SK-N-SH (cell line): ENCODE results near the gene MYH10. TPM values are rescaled to one million over a fixed set of nuclear protein-coding genes. Genes with fewer than 3 reads are reported as not detected.
A peak's percentile ranks its signal among the peaks of the same experiment; 100 is the strongest.

ENCODE experiments used
- CTCF ChIA-PET: fragments of 300-600, 350-600 bp; formaldehyde crosslinking; extraction: SDS; loops from one replicate; lab custom pipeline; 2021; lab: Yijun Ruan, JAX
- POLR2A ChIA-PET: fragments of 350-600 bp; sonication (Branson Sonifier 250); formaldehyde crosslinking; extraction: SDS; loops from one replicate; lab custom pipeline; 2020; ENCODE audit warnings: antibody characterized with exemption, inconsistent platforms; lab: Yijun Ruan, JAX
- DNase-seq: peaks from one replicate; pipeline ENCODE4 v3.0.0; 2012
- H2AFZ ChIP-seq: fragments of 200-600 bp; sonication (generic); 2 replicates; pipeline ENCODE4 v1.8.1; 2016; ENCODE audit warnings: antibody characterized with exemption, mild to moderate bottlenecking, low read depth
- H3F3A ChIP-seq: fragments of 200-600 bp; sonication (generic); replicated peaks from 2 replicates; pipeline ENCODE3; 2016; ENCODE audit warnings: antibody characterized with exemption, mild to moderate bottlenecking; ENCODE audit not compliant: insufficient read depth
- H3K27ac ChIP-seq, 2 experiments: fragments of 200-500 bp in 1 of 2; fragments of 200-600 bp in 1 of 2; sonication (Bioruptor generic) in 1 of 2; sonication (generic), shearing (Covaris generic) in 1 of 2; 2 replicates each; pipeline versions ENCODE4 v1.5.1 to v1.6.1; 2014 to 2016; ENCODE audit warnings: low read depth in 2 of 2, inconsistent platforms in 1 of 2, low read length in 1 of 2, mild to moderate bottlenecking in 1 of 2, mixed read lengths in 1 of 2
- H3K27me3 ChIP-seq: fragments of 200-600 bp; sonication (generic), shearing (Covaris generic); 2 replicates; pipeline ENCODE4 v1.6.1; 2016; ENCODE audit warnings: mixed run types; ENCODE audit not compliant: insufficient read depth
- H3K36me3 ChIP-seq, 2 experiments: fragments of 200-500 bp in 1 of 2; fragments of 200-600 bp in 1 of 2; sonication (Bioruptor generic) in 1 of 2; sonication (generic) in 1 of 2; replicated peaks in 1 of 2; 2 replicates each; pipeline versions ENCODE3 to v1.5.1; 2014 to 2016; ENCODE audit warnings: low read length in 1 of 2, mild to moderate bottlenecking in 1 of 2; ENCODE audit not compliant: insufficient read depth in 2 of 2, control insufficient read depth in 1 of 2
- H3K4me1 ChIP-seq, 2 experiments: fragments of 200-500 bp in 1 of 2; fragments of 200-600 bp in 1 of 2; sonication (Bioruptor generic) in 1 of 2; sonication (generic), shearing (Covaris generic) in 1 of 2; 2 replicates each; pipeline versions ENCODE4 v1.5.1 to v1.6.1; 2014 to 2016; ENCODE audit warnings: low read depth in 1 of 2, low read length in 1 of 2, mixed run types in 1 of 2; ENCODE audit not compliant: insufficient read depth in 2 of 2, control insufficient read depth in 1 of 2
- H3K4me2 ChIP-seq: fragments of 200-600 bp; sonication (generic), shearing (Covaris generic); 2 replicates; pipeline ENCODE4 v1.6.1; 2017; ENCODE audit warnings: mixed run types
- H3K4me3 ChIP-seq, 2 experiments: fragments of 200-500 bp in 1 of 2; fragments of 200-600 bp in 1 of 2; sonication (Bioruptor generic) in 1 of 2; sonication (generic), shearing (Covaris generic) in 1 of 2; 2 replicates each; pipeline versions ENCODE4 v1.5.1 to v1.8.1; 2014 to 2016; ENCODE audit warnings: low read depth in 2 of 2, inconsistent platforms in 1 of 2, low read length in 1 of 2, mild to moderate bottlenecking in 1 of 2, mixed read lengths in 1 of 2, moderate library complexity in 1 of 2
- H3K79me2 ChIP-seq: fragments of 200-600 bp; sonication (generic); 2 replicates; pipeline ENCODE4 v1.8.1; 2017; ENCODE audit warnings: mild to moderate bottlenecking; ENCODE audit not compliant: insufficient read depth
- H3K9ac ChIP-seq: fragments of 200-600 bp; sonication (generic); 2 replicates; pipeline ENCODE4 v1.6.1; 2017; ENCODE audit warnings: mixed run types
- H3K9me2 ChIP-seq: fragments of 200-600 bp; sonication (generic); 2 replicates; pipeline ENCODE4 v1.6.1; 2017; ENCODE audit warnings: mixed run types
- H3K9me3 ChIP-seq: fragments of 200-600 bp; sonication (generic); 2 replicates; pipeline ENCODE4 v1.6.1; 2017; ENCODE audit warnings: mixed run types, mild to moderate bottlenecking, moderate library complexity
- H4K20me1 ChIP-seq: fragments of 200-600 bp; sonication (generic); 2 replicates; pipeline ENCODE4 v1.6.1; 2017; ENCODE audit warnings: mild to moderate bottlenecking, mixed run types; ENCODE audit not compliant: insufficient read depth
- CHD2 ChIP-seq: fragments of 150-350 bp; IDR thresholded peaks from 2 replicates; pipeline ENCODE4 v1.6.1; 2018; ENCODE audit warnings: low read length; ENCODE audit not compliant: partially characterized antibody
- EP300 ChIP-seq, 2 experiments: IDR thresholded peaks; 2 replicates each; pipeline versions ENCODE4 v1.4.0 to v1.6.1; 2012; ENCODE audit warnings: borderline replicate concordance in 1 of 2, low read depth in 1 of 2, low read length in 1 of 2
- GABPA ChIP-seq: IDR thresholded peaks from 2 replicates; pipeline ENCODE4 v1.4.0; 2012; ENCODE audit warnings: low read depth, mild to moderate bottlenecking
- GATA2 ChIP-seq: sonication (generic); formaldehyde crosslinking; IDR thresholded peaks from 2 replicates; pipeline ENCODE4 v1.5.0; 2020; ENCODE audit warnings: mild to moderate bottlenecking, missing genetic modification reagents
- MXI1 ChIP-seq: IDR thresholded peaks from 2 replicates; pipeline ENCODE4 v1.6.1; 2012; ENCODE audit warnings: mild to moderate bottlenecking, low read depth, low read length, improper control_type of control experiment
- NRF1 ChIP-seq: IDR thresholded peaks from 2 replicates; pipeline ENCODE4 v1.6.1; 2012; ENCODE audit warnings: low read depth, mild to moderate bottlenecking, low read length
- POLR2AphosphoS5 ChIP-seq: IDR thresholded peaks from 2 replicates; pipeline ENCODE4 v1.6.1; 2012; ENCODE audit warnings: low read depth, low read length
- RAD21 ChIP-seq: IDR thresholded peaks from 2 replicates; pipeline ENCODE4 v1.6.1; 2012; ENCODE audit warnings: mild to moderate bottlenecking, low read length
- RCOR1 ChIP-seq: fragments of 150-350 bp; IDR thresholded peaks from 2 replicates; pipeline ENCODE4 v1.6.1; 2017; ENCODE audit warnings: antibody characterized with exemption, low read length
- SIN3A ChIP-seq: IDR thresholded peaks from 2 replicates; pipeline ENCODE4 v1.6.1; 2012; ENCODE audit warnings: low read depth, mild to moderate bottlenecking, low read length, moderate library complexity, borderline replicate concordance
- TCF12 ChIP-seq: IDR thresholded peaks from 2 replicates; pipeline ENCODE4 v1.4.0; 2012
- TEAD4 ChIP-seq: IDR thresholded peaks from 2 replicates; pipeline ENCODE4 v1.4.0; 2012; ENCODE audit warnings: mild to moderate bottlenecking, borderline replicate concordance; ENCODE audit not compliant: insufficient read depth
- WGBS: methylation state at CpG from one replicate; pipeline ENCODE4 v1.1.6; 2017; ENCODE audit warnings: low lambda C conversion rate; 5-methylcytosine and 5-hydroxymethylcytosine counted together
- polyA plus RNA-seq, 3 experiments: library from polyadenylated mRNA; depleted of rRNA; stranded (reverse); fragments of >200 nt; gene quantifications; 2 replicates each; pipeline ENCODE4 v1.2.3, GENCODE V29; 2012
- TF ChIP-seq, protein P1 (sequence below): IDR thresholded peaks from 2 replicates; pipeline ENCODE4 v1.4.0; 2012; ENCODE audit warnings: low read depth
- TF ChIP-seq, protein P2 (sequence below): IDR thresholded peaks from 2 replicates; pipeline ENCODE4 v1.4.0; 2012; ENCODE audit warnings: low read depth, borderline replicate concordance
- TF ChIP-seq, protein P3 (sequence below): fragments of 150-350 bp; IDR thresholded peaks from 2 replicates; pipeline ENCODE4 v1.6.1; 2016; ENCODE audit warnings: mild to moderate bottlenecking, low read depth, low read length

The MYH10 gene
- polyA plus RNA-seq, 1 of the 3 experiments (the other 2 are of a cell fraction), result 64.2 TPM

DNA sequence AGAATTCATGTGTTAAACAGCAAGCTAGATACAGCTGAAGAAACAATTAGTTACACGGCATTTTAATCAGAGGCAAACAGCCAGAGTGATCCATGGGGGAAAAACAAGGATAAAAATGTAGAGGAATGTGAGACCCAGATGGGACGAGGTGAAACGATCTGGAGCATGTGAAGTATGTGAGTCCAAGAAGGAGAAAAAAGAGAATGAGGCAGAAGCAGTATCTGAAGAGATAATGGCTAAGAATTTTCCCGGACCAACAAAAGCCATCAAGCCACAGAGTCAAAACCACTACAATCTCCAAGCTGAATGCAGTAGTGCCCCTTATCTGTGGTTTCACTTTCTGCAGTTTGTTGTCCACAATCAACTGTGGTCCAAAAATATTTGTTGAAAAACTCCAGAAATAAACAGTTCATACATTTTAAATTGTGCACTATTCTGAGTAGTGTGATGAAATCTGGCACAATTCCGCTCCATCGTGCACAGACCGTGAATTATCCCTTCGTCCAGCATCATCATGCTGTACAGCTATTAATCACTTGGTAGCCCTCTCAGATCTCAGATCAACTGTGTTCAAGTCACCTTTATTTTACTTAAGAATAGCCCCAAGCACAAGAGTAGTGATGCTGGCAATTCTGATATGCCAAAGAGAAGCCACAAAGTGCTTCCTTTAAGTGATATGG lies 18.8 kb downstream of the MYH10 start:
- H3K79me2 ChIP-seq, result peaks cover 97% of the 10 kb centered on the region
- peaks cover 0 to 3% of the 10 kb centered on the region in 2 experiments; a peak in 1 of 4 replicates for H3K4me1 ChIP-seq
- no peaks in the 10 kb centered on the region for H3K9me2 ChIP-seq
- H3K4me2 ChIP-seq, result 0 out of 2 replicates have a peak overlapping the region, but pooled peaks have one; percentile 9
- H3K9ac ChIP-seq, result no peak overlapping the region
- 91% methylated on average over 8 of the region's 8 CpGs for WGBS
- POLR2A ChIA-PET, result no interaction called here
- peaks cover 4 to 39% of the 10 kb centered on the region in 2 experiments for H3K36me3 ChIP-seq
- no peak overlapping the region; a peak in 1 of 4 replicates for H3K27ac ChIP-seq
- H3K27me3 ChIP-seq, result no peaks in the 10 kb centered on the region
- CTCF ChIA-PET, result no interaction called here
- H4K20me1 ChIP-seq, result peaks cover 43% of the 10 kb centered on the region
- H2AFZ ChIP-seq, result no peak overlapping the region
- H3K9me3 ChIP-seq, result no peaks in the 10 kb centered on the region
- no peak overlapping the region for H3K4me3 ChIP-seq
- TF ChIP-seq RCOR1 (no peak), CHD2 (no peak), TCF12 (no peak), EP300 (IDR thresholded peaks at IDR 0.05; ENCODE audit: borderline replicate concordance in 1 of 2, low read depth in 1 of 2, low read length in 1 of 2) (no peak), MXI1 (no peak), GATA2 (no peak)
- TF ChIP-seq, protein P1, sequence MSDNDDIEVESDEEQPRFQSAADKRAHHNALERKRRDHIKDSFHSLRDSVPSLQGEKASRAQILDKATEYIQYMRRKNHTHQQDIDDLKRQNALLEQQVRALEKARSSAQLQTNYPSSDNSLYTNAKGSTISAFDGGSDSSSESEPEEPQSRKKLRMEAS, result no peak
- peaks cover 16% of the 10 kb centered on the region for H3F3A ChIP-seq
- no peak for DNase-seq

DNA sequence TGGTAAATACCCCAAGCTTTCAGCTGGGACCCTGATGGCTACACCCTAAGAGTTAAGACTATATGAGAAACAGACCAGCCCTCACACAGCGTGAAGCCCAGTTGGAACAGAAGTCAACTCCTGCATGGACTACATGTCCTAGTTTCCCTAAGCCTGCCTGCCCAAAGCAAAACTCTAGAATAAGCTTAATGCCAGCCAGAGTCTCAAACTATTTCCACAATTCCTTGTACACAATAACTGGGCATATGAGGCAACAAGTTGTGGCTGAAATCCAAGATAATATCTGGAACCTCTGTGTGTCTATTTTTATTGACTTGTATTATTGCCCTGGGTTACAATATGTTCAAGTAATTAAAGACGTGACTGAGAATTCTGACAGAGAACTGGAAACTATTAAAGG lies 19.4 kb downstream of the MYH10 start:
- ChIA-PET POLR2A (no interaction called here), CTCF (no interaction called here)
- 94% methylated on average over 1 of the region's 2 CpGs for WGBS
- peaks cover 0 to 6% of the 10 kb centered on the region in 2 experiments; a peak in 1 of 4 replicates for H3K4me1 ChIP-seq
- H3K9ac ChIP-seq, result no peak overlapping the region
- H3K27ac ChIP-seq, result no peak overlapping the region
- no peaks in the 10 kb centered on the region for H3K9me2 ChIP-seq
- H3K4me2 ChIP-seq, result no peak overlapping the region
- TF ChIP-seq SIN3A (no peak), POLR2AphosphoS5 (no peak), NRF1 (no peak), CHD2 (no peak), GABPA (no peak), RAD21 (no peak), TEAD4 (no peak), RCOR1 (no peak)
- TF ChIP-seq, protein P2, sequence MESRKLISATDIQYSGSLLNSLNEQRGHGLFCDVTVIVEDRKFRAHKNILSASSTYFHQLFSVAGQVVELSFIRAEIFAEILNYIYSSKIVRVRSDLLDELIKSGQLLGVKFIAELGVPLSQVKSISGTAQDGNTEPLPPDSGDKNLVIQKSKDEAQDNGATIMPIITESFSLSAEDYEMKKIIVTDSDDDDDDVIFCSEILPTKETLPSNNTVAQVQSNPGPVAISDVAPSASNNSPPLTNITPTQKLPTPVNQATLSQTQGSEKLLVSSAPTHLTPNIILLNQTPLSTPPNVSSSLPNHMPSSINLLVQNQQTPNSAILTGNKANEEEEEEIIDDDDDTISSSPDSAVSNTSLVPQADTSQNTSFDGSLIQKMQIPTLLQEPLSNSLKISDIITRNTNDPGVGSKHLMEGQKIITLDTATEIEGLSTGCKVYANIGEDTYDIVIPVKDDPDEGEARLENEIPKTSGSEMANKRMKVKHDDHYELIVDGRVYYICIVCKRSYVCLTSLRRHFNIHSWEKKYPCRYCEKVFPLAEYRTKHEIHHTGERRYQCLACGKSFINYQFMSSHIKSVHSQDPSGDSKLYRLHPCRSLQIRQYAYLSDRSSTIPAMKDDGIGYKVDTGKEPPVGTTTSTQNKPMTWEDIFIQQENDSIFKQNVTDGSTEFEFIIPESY, result no peak
- TF ChIP-seq, protein P1, result no peak
- TF ChIP-seq, protein P3, sequence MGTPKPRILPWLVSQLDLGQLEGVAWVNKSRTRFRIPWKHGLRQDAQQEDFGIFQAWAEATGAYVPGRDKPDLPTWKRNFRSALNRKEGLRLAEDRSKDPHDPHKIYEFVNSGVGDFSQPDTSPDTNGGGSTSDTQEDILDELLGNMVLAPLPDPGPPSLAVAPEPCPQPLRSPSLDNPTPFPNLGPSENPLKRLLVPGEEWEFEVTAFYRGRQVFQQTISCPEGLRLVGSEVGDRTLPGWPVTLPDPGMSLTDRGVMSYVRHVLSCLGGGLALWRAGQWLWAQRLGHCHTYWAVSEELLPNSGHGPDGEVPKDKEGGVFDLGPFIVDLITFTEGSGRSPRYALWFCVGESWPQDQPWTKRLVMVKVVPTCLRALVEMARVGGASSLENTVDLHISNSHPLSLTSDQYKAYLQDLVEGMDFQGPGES, result no peak
- no peak overlapping the region for H2AFZ ChIP-seq
- H3K36me3 ChIP-seq, result peaks cover 4 to 39% of the 10 kb centered on the region in 2 experiments
- peaks cover 97% of the 10 kb centered on the region for H3K79me2 ChIP-seq
- peaks cover 16% of the 10 kb centered on the region for H3F3A ChIP-seq
- H3K4me3 ChIP-seq, result no peak overlapping the region
- H3K27me3 ChIP-seq, result no peaks in the 10 kb centered on the region
- no peak for DNase-seq
- H4K20me1 ChIP-seq, result peaks cover 46% of the 10 kb centered on the region
- H3K9me3 ChIP-seq, result no peaks in the 10 kb centered on the region
